RWPE2 (cell line): ENCODE measurements around the gene EIF5B.

Experiments used
- ATAC-seq: fragments of 200-7000 bp; cut with Tn5 transposase; 3 replicates; pipeline ENCODE4 v1.9.1; 2021; ENCODE audit warnings: low read depth
- DNase-seq: peaks from one replicate; pipeline ENCODE4 v3.0.0-alpha.2; 2020; ENCODE audit warnings: low spot score
- H3K27ac ChIP-seq: fragments of 450-650 bp; 2 replicates; pipeline ENCODE4 v1.5.1; 2017; ENCODE audit warnings: mild to moderate bottlenecking; ENCODE audit not compliant: poor library complexity, severe bottlenecking
- H3K27me3 ChIP-seq: fragments of 250-450 bp; sonication (Bioruptor Pico); 2 replicates; pipeline ENCODE4 v1.5.1; 2021; ENCODE audit warnings: mild to moderate bottlenecking, moderate library complexity; ENCODE audit not compliant: insufficient read depth, poor library complexity, severe bottlenecking
- H3K36me3 ChIP-seq: fragments of 250-450 bp; sonication (Bioruptor Pico); 2 replicates; pipeline ENCODE4 v1.5.1; 2020; ENCODE audit warnings: low read depth, mild to moderate bottlenecking, moderate library complexity
- H3K4me1 ChIP-seq: fragments of 250-450 bp; sonication (Bioruptor Pico); 2 replicates; pipeline ENCODE4 v1.5.1; 2021; ENCODE audit warnings: mild to moderate bottlenecking, moderate library complexity; ENCODE audit not compliant: insufficient read depth, poor library complexity, severe bottlenecking
- H3K4me3 ChIP-seq: fragments of 250-450 bp; sonication (Bioruptor Pico); 2 replicates; pipeline ENCODE4 v1.5.1; 2021; ENCODE audit warnings: mild to moderate bottlenecking, moderate library complexity; ENCODE audit not compliant: severe bottlenecking
- H3K9me3 ChIP-seq: fragments of 250-450 bp; sonication (Bioruptor Pico); 2 replicates; pipeline ENCODE4 v1.5.1; 2021; ENCODE audit warnings: mild to moderate bottlenecking, moderate library complexity; ENCODE audit not compliant: severe bottlenecking
- TF ChIP-seq, protein P1 (sequence below): fragments of 450-650 bp; IDR thresholded peaks from one replicate; pipeline ENCODE4 v1.5.1; 2017; ENCODE audit warnings: mild to moderate bottlenecking, moderate library complexity; ENCODE audit not compliant: poor library complexity, severe bottlenecking

Gene EIF5B

DNA sequence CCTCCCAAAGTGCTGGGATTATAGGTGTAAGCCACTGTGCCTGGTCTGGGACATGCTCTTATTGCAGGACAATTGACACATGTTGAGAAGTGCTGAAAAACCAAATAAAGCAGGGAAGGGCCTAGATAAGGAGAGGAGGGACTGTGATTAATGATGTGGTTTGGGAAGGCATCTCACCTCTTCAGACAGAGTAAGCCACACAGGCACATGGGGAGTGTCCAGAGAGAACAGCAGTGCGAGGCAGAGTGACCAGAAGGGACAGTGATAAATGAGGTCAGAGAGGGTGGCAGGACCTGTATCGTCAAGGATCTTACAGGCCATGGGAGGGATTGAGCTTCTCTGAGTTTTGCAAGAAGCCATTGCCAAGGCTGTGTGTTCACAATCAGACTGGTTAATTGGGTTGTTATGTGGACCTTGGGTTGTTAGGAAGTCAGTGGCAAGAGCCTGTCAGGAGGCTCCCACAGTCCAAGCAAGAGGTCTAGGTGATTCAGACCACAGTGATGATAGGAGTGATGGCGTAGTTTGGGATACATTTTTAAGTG is 58.5 kb downstream of the EIF5B start:
- TF ChIP-seq, protein P1, sequence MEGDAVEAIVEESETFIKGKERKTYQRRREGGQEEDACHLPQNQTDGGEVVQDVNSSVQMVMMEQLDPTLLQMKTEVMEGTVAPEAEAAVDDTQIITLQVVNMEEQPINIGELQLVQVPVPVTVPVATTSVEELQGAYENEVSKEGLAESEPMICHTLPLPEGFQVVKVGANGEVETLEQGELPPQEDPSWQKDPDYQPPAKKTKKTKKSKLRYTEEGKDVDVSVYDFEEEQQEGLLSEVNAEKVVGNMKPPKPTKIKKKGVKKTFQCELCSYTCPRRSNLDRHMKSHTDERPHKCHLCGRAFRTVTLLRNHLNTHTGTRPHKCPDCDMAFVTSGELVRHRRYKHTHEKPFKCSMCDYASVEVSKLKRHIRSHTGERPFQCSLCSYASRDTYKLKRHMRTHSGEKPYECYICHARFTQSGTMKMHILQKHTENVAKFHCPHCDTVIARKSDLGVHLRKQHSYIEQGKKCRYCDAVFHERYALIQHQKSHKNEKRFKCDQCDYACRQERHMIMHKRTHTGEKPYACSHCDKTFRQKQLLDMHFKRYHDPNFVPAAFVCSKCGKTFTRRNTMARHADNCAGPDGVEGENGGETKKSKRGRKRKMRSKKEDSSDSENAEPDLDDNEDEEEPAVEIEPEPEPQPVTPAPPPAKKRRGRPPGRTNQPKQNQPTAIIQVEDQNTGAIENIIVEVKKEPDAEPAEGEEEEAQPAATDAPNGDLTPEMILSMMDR, result no peak
- no peaks in the 10 kb centered on the region for H3K9me3 ChIP-seq

DNA sequence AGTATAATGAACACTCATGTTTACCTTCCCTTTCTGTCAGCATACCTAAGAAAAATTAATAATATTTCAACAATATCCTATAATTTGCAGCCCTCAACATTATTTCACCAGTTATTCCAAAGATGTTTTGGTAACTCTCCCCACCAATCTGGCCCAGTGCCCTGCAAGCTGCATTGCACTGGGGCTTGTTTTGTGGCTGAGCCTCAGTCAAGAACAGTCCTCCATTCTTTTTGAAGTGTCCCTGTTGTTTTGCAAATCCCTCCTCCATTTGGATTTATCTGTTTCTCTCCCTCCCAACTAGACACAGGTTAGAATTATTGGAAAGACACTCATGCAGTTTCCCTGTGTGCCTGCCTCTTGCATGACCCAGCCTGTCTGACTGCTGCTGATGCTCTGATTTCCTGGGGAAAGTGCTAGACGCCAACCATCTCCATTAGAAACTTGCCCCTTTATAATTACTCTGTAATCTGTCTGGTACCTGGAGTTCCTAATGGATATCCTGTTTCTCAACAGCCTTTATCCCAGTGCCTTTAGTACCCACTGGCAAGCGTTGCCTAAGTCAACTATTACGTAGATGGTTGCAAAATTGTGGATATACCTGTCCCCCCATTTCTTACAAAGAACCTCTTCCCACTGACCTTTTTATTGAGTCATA is 60.2 kb downstream of the EIF5B start:
- Histone ChIP-seq H3K36me3 (peaks cover 94% of the 10 kb centered on the region), H3K4me3 (no peak overlapping the region), H3K27me3 (no peaks in the 10 kb centered on the region), H3K4me1 (no peaks in the 10 kb centered on the region), H3K9me3 (no peaks in the 10 kb centered on the region), H3K27ac (no peak overlapping the region)
- no peak for ATAC-seq
- no peak for DNase-seq
- TF ChIP-seq, protein P1, result no peak

More for the DNA sequence above, 58.5 kb downstream of the EIF5B start:
- DNase-seq, result no peak
- Histone ChIP-seq H3K27me3 (no peaks in the 10 kb centered on the region), H3K27ac (no peak overlapping the region), H3K36me3 (peaks cover 89% of the 10 kb centered on the region), H3K4me3 (no peak overlapping the region), H3K4me1 (no peaks in the 10 kb centered on the region)
- no peak for ATAC-seq

DNA sequence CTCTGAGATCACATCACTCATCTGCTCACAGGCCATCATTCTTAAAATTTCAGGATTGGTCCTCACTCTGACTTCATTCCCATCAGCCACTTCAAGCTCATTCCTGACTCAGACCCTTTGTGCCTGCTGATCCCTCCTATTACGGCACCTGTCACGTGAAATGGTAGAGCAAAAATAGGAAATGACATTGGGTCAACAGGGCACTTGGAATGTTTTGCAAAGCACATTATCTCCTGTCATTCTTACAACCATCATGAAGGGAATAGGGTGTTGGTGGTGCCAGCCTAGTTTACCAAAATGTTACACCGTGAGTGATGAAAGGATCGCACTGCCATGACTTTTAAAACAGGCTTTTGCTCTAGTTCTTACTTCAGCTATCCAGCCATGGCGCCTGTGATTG is 61.1 kb downstream of the EIF5B start:
- TF ChIP-seq, protein P1, result no peak
- Histone ChIP-seq H3K27me3 (no peaks in the 10 kb centered on the region), H3K4me3 (no peak overlapping the region), H3K27ac (no peak overlapping the region), H3K9me3 (no peaks in the 10 kb centered on the region), H3K36me3 (peaks cover 94% of the 10 kb centered on the region), H3K4me1 (no peaks in the 10 kb centered on the region)
- ATAC-seq (no peak), DNase-seq (no peak)

DNA sequence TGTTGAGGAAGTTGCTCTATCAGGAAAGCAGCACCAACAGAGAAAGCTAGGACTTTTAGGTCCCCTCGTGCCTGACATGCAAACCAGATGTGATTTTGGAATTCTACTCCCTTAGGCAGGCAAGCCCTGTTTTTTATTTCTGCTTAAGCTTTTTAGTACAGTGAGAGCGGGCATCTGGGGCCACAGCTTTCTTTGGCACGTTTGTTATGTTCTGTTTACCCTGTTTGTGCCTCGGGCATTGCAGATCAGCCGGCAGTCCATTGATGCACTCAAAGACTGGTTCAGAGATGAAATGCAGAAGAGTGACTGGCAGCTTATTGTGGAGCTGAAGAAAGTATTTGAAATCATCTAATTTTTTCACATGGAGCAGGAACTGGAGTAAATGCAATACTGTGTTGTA is 61.9 kb downstream of the EIF5B start:
- Histone ChIP-seq H3K4me1 (no peaks in the 10 kb centered on the region), H3K4me3 (no peak overlapping the region), H3K27ac (no peak overlapping the region), H3K27me3 (no peaks in the 10 kb centered on the region), H3K9me3 (no peaks in the 10 kb centered on the region), H3K36me3 (peaks cover 94% of the 10 kb centered on the region)
- no peak for ATAC-seq
- TF ChIP-seq, protein P1, result no peak
- DNase-seq, result no peak

DNA sequence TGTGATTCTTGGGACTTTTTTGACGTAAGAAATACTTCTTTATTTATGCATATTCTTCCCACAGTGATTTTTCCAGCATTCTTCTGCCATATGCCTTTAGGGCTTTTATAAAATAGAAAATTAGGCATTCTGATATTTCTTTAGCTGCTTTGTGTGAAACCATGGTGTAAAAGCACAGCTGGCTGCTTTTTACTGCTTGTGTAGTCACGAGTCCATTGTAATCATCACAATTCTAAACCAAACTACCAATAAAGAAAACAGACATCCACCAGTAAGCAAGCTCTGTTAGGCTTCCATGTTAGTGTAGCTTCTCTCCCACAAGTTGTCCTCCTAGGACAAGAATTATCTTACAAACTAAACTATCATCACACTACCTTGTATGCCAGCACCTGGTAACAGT is 62.6 kb downstream of the EIF5B start:
- TF ChIP-seq, protein P1, result no peak
- no peak for ATAC-seq
- Histone ChIP-seq H3K4me3 (no peak overlapping the region), H3K9me3 (no peaks in the 10 kb centered on the region), H3K27me3 (no peaks in the 10 kb centered on the region), H3K27ac (no peak overlapping the region), H3K36me3 (peaks cover 94% of the 10 kb centered on the region), H3K4me1 (no peaks in the 10 kb centered on the region)
- no peak for DNase-seq
